Fibroblast of peridontal ligament (primary cell): ENCODE results near the gene FASTKD2.

Source experiments
- DNase-seq: peaks from one replicate; pipeline ENCODE4 v3.0.0-alpha.2; 2010; ENCODE audit errors: extremely low read depth

Gene FASTKD2

GRCh38 chr2:206836722-206837121, 71.3 kb downstream of the FASTKD2 start:
- DNase-seq, result no peak

- DNase-seq, result no peak
Measured at GRCh38 chr2:206837775-206838174, 72.4 kb downstream of the FASTKD2 start.

DNA sequence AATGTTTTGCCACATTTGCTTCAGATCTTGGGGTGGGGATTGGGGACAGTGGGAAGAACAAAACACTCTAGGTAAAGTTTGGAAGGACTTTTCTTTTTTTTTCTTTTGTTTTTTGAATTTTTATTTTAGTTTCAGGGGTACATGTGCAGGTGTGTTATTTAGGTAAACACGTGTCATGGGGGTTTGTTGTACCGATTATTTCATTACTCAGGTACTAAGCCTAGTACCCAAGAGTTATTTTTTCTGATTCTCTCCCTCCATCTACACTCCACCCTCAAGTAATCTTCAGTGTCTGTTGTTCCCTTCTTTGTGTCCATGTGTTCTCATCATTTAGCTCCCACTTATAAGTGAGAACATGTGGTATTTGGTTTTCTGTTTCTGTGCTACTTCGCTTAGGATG, 73.3 kb downstream of the FASTKD2 start:
- no peak for DNase-seq

GRCh38 chr2:206840999-206841398, 75.6 kb downstream of the FASTKD2 start:
- no peak for DNase-seq
